NK-92 treated with Interleukin-12 subunit alpha and Interleukin-12 subunit beta, amount 100 ng/mL, for 24 hours (cell line): ENCODE measurements around the gene TMPRSS6.
A peak's percentile ranks its signal among the peaks of the same experiment; 100 is the strongest.
"Not testable (repeated sequence)": the region's sequence is repeated elsewhere in the genome, so short reads cannot be mapped to it uniquely, and the experiment has no call there.

Source experiments
- DNase-seq: peaks from one replicate; lab custom pipeline; 2025; lab: John Stamatoyannopoulos, UW

Gene TMPRSS6

DNA sequence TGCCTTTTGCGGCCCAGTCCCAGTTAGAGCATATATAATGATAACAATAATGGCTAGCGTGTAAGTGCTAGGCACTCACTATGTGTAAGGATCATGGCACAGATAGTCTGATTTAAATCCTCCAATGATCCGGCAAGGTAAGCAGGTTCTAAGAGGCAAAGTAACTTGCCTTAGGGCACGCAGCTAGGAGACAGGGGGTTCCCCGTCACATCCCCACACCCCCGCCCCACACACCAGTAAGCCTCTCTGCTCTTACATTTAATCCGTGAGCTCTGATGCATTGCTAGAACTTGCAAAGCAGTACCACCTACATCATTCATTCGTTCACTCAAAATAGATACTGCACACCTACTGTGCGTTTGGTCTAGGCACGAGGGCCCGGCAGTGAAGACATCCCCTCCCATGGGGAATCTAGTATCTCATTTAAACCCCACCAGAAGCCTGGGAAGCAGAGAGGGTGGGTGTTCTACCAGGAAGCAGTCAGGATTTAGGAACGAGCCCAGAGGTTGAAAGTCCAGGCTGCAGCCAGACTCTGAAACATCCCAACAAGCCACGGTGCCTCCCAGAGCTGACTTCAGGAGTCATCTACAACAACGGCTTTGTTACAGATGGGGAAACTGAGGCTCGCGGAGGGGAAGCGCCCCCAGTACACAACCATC, 20.6 kb downstream of the TMPRSS6 start:
- no peak for DNase-seq

DNA sequence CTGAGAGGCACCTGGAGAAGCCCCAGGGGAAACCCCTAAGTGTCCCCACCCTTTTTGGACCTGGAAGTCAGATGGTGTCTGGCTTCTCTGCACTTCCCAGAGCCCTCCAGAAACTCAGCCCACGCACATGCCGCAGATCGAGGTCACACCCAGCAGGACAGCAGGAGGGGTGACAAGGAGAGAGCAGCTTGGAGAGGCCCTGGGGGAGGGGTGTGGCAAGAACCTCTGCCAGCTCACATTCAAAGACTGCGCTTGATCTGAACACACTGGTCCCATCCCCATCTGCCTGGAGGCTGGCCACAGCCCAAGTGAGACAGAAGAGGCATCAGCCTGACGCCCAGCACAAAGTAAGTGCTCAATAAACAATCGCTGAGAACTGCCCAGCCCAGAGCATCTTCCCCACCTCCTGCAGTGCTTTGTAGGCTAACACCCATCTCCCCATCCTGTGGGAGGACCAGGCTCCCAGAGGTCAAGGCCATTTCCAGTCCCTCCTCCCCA, 21.4 kb downstream of the TMPRSS6 start:
- no peak for DNase-seq

DNA sequence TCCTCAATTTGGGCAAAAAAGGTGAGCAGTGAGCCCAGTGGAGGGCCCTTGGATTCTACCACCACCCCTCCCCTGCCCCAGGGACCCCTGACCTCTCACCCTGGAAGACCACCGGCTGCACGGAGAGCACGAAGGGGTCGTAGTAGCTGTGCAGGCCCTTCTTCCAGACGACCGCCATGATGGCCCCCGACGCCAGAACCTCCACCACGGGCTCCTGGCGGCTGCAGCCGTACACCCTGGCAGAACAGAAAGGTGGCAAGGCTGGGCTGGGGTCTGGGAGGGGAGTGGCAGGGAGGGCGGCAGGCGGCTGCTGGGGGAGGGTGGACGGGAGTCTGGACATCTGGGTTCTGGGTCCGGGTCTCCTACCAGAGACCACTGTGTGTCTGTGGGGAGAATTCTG, 23.3 kb downstream of the TMPRSS6 start:
- no peak for DNase-seq

DNA sequence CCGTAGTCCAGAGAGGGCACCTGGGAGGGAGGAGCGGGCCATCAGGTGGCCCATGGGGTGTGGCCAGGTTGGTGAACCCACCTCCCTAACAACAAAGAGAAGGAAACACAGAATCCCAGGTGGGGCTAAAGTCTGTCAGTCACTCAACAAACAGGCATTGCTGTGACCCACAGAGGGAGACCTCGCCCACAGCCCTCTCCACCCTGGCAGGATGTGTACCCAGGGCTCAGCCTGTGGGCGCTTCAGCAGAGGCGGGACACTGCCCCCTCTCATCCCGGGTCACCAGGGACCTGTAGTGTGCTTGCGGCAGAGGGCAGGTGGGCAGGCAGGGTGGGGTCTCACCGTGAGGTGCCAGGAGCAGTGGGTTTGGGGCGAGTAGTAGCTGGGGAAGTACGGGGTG, 25.1 kb downstream of the TMPRSS6 start:
- DNase-seq = no peak

DNA sequence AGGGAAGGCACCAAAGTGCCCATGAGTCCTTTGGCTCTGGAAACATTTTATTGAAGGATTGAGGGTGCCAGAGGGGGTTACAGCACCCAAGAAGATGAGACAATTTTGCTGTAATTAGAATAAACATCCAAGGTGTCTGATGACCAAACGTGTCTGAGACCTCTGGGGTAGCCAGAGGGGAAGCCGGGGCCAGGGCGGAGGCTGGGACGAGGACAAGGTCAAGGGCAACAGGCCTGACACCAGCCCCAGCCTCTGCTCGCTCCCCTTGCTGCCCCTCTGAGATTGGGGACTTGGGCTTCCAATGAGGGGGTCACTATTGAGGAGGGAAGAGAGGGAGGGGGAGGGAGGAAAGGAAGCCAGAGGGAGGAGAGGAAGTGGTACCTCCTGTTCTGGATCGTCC, 25.6 kb downstream of the TMPRSS6 start:
- DNase-seq = no peak

DNA sequence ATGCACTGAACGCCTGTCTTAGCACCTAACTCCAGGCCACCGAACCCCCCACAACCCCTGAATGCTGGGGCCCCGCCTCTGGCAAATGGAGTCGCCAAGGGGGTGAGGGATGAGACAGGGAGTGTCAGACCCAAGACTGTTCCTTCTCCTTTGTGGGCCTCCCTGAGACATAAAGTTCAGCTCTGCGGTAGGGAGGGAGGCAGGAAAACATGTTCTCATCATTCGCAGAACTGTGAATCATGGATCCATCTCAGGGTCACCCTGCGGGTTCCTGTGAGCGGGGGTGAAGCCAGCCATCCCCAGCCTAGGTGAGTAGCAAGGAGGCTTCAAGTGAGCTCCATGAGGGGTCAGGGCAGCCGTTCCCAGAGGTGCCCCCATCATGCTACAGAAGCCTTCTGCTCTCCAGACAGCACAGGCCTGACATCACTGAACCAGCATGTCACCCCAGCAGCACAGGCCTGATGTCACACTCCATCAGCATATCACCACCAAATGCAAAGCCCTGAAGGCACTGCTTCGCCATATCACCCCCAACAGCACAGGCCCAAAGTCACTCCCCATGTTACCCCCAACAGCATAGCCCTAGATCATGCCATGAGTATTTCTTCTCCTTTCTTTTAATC, 27.2 kb downstream of the TMPRSS6 start:
- no peak for DNase-seq

DNA sequence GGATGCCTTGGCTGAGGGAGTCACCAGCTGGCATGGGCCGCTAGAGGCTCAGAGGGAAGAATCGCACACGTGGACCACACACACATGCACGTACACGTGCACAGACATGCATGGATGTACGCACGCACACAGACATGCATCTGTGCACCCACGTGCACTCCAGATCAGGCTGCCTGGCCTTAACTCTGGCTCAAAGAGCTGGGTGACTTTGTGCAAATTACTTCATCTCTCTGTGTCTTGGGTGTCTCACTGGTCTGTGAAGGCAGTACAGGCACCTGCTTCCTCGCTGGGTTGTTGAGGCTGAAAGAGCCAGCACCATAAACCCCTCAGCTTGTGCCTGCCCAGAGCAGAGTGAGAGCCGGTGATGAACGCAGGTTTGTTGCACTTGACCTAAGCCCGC, 28.7 kb downstream of the TMPRSS6 start:
- no peak for DNase-seq

DNA sequence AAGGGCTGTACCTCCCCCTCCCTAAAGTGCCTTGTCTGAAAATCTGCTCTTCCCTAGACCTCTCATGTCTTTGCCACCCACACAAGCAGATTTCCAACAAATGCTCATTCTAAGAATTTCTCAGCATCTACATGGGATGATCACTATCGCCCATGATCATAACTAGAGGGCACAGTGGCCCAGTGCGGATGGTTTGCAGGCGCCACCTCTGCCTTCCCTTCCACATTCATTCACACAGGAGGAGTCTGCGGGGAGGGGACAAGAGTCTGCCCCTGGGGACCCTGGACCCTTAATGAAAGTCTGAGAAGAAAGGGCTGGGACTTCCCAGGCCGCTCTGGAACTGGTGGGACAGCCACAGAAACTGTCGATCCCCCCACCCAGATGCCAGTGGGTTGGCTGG, 29.1 kb downstream of the TMPRSS6 start:
- no peak for DNase-seq

DNA sequence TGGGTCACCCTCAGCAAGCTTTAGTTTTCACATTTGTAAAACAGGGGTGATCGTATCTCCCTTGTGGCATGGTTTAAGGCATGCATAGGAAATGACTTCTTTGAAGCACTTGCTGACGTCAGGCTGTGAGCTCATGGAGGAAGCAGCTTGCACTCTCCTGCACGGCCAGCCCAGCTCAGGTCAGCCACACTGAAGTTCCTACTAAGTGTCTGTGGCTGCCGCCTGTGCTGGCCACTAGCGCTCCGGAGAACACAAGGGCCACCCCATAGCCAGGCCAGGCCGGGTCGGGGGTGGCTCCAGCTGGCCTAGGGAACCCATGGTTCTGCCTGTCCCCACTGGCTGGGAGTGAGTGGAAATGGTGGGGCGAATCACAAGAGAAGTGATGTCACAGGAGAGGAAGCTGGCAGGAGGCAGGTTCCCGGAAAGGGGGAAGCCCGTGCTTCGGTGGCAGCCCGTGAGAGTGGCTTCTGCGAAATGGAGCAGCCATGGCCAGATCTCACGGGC, 29.8 kb downstream of the TMPRSS6 start:
- DNase-seq = no peak

DNA sequence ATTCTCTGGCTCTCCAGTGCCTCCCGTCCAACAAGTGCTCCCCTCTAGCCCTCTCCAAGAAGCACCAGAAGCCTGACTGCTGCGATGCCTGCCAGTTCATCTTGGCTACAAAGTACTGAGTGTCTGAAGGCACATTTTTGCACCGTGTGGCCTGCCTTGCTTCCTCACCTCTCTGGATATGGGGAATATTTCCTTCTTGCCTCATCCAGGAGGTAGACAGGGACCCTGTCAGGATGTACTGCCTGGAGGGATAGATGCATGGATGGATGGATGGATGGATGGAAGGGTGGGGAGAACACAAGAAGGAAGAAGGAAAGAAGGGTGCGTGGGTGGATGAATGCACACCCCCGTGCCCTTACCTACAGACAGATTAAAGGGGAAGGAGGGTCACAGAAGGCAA, 30.4 kb downstream of the TMPRSS6 start:
- DNase-seq = no peak

DNA sequence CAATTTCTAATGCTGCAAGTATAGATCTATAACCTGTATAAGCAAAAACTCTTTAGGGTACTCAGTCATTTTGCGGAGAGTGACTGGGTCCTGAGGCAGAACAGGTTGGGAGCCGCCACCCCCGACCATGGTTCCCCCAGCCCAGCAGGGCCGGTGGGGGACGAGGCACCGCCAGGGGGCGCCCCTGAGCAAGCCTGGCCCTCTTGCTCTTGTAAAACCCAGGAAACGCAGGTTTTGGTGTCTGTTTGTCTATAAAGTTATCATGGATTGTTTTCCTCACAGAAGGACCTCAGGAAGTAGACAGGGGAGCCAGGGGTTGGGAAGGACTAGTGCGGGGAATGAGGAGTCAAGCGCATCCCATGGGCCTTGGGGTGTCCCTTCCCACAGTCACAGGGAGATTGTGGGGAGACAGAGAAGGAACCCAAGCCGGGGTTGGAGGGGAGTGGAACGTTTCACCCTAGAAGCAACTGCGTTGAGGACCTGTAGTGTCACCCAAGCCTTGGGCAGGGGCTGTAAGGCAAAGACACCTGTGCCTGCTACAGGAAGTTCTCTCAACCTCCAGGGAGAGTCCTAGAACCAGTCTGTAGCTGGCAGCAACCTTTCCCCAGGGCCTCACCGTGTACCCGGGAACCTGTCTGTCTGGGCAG, 31.6 kb downstream of the TMPRSS6 start:
- peak; percentile 52 for DNase-seq

DNA sequence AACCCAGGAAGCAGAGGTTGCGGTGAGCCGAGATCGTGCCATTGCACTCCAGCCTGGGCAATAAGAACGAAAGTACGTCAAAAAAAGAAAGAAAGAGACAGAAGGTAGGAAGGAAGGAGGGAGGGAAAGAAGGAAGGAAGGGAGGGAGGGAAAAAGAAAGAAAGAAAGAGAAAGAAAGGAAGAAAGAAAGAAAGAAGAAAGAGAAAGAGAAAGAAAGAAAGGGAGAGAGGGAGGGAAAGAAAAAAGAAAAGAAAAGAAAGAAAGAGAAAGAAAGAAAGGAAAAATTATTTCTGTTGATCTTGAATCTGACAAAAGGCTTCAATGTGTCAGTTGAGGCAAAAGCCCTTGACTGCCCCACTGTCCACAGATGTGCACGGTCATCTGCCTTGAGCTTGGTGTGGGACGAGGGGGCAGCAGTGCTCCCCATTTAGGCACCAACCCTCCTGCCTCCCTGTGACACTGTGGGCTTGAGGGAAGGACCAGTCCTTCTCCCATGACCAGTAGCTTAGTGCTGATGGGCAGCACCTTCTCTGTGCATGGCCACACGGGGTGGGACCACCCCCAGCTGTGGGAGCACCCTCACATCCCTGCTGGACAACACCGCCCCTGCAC, 33.6 kb downstream of the TMPRSS6 start:
- DNase-seq = no peak

DNA sequence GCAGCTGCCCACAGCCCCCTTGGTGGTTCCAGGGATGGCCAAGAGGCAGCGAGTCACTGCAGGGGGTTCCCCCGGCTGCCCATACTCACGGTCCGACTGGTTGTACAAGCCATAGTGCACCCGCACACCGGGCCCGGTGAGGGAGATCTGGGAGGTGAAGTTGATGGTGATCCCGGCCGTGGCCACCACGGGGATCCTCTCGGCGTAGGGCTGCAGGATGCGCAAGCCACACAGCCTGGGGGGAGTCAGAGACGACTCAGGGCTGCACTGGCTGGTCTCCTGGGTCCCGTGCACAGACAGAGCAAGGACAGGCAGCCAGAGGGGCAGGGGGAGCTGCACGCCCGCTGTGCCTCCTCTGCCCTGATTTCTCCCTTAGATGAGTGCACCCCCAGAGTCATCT, 34.5 kb downstream of the TMPRSS6 start:
- no peak for DNase-seq

DNA sequence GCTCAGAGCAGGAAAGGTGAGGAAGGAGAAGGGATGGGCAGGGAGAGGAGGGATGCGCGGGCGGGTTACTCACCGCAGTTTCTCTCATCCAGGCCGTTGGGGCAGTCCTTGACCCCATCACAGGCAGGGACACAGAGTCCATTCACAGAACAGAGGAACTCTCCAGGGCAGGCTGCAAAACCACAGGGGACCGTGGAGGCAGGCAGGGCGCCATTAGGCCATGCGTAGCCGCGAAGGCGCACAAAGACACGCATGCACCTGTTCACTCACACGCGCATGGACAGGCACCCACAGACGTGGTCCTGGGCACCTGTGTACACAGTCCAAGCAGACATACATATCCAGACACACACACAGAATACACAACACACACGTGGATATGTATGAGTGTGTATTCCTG, 35.0 kb downstream of the TMPRSS6 start:
- DNase-seq = no peak

DNA sequence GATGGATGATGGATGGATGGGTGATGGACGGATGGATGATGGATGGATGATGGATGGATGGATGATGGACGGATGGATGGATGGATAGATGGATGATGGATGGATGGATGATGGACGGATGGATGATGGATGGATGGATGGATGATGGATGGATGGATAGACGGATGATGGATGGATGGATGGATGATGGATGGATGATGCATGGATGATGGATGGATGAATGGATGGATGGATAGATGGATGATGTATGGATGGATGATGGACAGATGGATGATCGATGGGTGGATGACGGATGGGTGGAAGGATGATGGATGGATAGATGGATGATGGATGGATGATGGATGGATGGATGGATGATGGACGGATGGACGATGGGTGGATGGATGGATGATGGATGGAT, 36.8 kb downstream of the TMPRSS6 start:
- DNase-seq = no peak

DNA sequence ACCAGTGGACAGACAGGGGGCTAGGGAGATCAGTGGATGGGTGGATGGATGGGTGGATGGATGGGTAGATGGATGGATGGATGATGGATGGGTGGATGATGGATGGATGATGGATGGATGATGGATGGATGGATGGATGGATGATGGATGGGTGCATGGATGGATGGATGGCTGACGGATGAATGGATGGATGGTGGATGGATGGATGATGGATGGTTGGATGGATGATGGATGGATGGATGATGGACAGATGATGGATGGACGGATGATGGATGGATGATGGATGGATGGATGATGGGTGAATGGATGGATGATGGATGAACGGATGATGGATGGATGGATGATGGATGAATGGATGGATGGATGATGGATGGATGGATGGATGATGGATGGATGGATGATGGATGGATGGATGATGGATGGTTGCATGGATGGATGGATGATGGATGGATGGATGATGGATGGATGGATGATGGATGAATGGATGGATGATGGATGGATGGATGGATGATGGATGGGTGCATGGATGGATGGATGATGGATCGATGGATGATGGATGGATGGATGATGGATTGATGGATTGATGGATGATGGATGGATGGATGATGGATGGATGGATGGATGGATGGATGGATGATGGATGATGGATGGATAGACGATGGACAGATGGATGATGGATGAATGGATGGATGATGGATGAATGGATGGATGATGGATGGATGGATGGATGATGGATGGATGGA, 37.5 kb downstream of the TMPRSS6 start:
- not testable (repeated sequence) for DNase-seq

DNA sequence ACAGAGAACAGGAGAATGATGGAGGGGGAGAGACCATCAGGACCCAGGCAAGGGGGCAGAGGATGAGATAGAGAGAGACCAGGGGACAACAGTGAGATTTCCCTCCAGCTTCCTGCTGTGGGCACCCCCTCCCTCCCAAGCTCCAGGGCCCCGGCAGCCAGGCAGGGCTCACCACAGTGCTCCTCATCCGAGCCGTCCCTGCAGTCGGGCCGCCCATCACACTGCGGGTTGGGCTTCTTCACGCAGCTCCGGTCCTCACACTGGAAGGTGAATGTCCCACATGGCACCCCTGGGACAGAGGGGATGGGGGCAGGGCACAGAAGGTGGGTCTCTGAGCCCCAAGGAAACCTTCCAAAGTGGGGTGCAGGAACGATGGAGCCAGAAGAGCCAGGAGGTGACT, 38.8 kb downstream of the TMPRSS6 start:
- DNase-seq = no peak

DNA sequence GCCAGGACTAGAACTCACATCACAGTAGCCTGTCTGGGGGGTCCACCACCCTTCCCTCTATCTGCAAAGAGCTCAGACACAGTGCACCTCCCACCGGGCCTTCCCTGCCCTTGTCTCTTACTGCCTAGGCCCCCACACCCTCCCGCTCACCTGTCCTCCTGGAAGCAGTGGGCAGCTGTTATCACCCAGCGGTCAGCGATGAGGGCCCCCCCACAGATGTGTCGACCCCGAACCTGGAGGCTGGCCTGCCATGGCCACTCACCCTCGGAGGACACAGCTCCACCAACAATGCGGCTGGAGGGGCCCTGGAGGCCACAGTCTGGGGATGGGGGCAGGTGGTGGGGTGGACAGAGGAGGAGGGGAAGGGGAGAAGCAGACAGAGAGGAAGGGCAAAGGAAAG, 39.2 kb downstream of the TMPRSS6 start:
- DNase-seq = no peak

DNA sequence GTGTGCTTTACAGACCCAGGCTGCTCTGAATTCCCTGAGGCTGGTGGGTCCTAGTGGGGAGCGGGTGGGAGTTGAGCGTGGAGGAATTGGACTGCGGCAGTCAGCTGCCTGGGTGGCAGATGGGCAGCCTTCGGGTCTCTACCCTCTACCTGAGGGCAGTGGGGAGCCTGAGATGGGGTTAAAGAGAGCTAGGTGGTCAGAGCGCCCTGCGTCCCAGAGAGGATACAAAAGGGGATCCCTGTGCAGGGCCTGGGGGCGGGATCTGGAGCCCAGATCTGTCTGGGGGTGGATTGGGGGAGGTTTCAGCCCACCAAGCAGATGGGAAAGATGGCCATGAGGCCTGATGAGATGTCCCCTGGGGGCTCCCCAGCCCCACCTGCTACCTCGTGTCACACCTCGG, 39.8 kb downstream of the TMPRSS6 start:
- DNase-seq = no peak

DNA sequence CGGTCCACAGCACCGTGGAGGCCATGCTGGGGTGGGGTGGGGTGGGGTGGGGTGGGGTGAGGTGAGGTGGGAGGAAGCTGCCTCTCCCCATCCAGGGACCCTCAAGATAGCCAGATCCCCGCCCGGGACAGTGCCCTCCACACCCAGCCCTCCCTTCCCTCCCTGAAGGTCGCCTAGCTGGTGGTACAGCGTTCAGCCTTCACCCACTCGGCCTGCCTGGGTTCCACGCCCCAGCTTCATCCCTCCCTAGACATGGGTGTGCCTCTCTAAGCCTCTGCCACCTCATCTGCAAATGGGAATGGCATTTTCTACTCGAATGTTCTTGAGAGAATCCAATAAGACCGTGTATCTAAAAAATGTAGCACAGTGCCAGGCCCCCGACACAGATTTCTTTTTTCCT, 40.2 kb downstream of the TMPRSS6 start:
- DNase-seq = no peak

DNA sequence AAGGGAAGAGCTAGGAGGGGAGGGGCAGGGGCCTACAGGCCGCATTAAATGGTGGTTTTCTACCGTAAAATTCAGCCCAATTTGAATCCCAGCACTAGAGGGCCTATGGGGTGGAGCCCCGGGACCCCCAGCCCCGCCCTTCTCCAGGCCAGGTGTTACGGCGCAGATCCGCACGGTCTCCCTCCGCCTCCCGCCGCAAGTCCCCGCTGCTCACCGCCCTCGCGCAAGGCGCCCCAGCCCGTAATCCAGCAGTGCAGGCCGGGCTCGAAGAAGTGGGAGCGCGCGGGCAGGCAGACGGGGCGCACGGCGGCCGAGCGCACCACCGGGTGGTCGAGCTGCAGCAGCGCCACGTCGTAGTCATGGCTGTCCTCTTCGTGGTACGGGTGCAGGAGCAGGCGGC, 40.7 kb downstream of the TMPRSS6 start:
- DNase-seq = no peak

DNA sequence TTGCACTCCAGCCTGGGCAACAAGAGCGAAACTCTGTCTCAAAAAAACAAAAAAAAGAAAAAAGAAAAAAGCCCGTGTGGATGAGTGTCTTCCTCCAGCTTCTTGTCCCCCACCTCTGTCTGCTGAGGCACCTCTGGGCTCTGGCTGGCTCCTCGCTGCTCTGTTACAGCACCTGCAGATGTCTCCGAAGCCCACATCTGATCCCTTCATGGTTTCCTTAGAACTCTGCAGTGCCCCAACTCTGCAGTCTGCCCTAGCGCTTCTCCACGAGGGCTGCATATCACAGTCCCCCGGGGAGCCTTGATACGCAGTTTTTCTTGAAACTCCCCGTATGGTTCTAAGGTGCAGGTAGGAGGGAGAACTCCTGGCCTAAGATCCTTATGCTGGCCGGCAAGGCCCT, 42.1 kb downstream of the TMPRSS6 start:
- no peak for DNase-seq
